HG02852 (cell line): ENCODE data around the gene PPM1E.
"Not testable (repeated sequence)": the region's sequence is repeated elsewhere in the genome, so short reads cannot be mapped to it uniquely, and the experiment has no call there.

Source experiments
- ATAC-seq: cut with Tn5 transposase; IDR thresholded peaks from one replicate; pipeline ENCODE4 v1.9.1; 2021; ENCODE audit warnings: mild to moderate bottlenecking, moderate library complexity; ENCODE audit not compliant: unreplicated experiment

Gene PPM1E

GRCh38 chr17:58778482-58778881 is 22.8 kb downstream of the PPM1E start:
- not testable (repeated sequence) for ATAC-seq

- ATAC-seq, result no peak
Measured at GRCh38 chr17:58779446-58779845, 23.8 kb downstream of the PPM1E start.

- no peak for ATAC-seq
Measured at GRCh38 chr17:58783380-58783779, 27.7 kb downstream of the PPM1E start.

- ATAC-seq, result no peak
Measured at GRCh38 chr17:58785097-58785496, 29.4 kb downstream of the PPM1E start.

GRCh38 chr17:58786586-58787295 is 31.1 kb downstream of the PPM1E start:
- no peak for ATAC-seq

GRCh38 chr17:58788199-58788598 is 32.5 kb downstream of the PPM1E start:
- ATAC-seq, result no peak

- ATAC-seq, result no peak
Measured at GRCh38 chr17:58789160-58789559, 33.5 kb downstream of the PPM1E start.

- ATAC-seq, result no peak
Measured at GRCh38 chr17:58789831-58790230, 34.2 kb downstream of the PPM1E start.

- not testable (repeated sequence) for ATAC-seq
Measured at GRCh38 chr17:58794508-58794907, 38.9 kb downstream of the PPM1E start.

GRCh38 chr17:58802188-58802587 is 46.5 kb downstream of the PPM1E start:
- ATAC-seq, result no peak

GRCh38 chr17:58806046-58806445 is 50.4 kb downstream of the PPM1E start:
- no peak for ATAC-seq

- ATAC-seq, result no peak
Measured at GRCh38 chr17:58808609-58809563, 53.2 kb downstream of the PPM1E start.

- ATAC-seq, result no peak
Measured at GRCh38 chr17:58809564-58809936, 53.9 kb downstream of the PPM1E start.

GRCh38 chr17:58811290-58811689 is 55.6 kb downstream of the PPM1E start:
- no peak for ATAC-seq

GRCh38 chr17:58813712-58814111 is 58.1 kb downstream of the PPM1E start:
- ATAC-seq, result no peak

GRCh38 chr17:58818654-58819053 is 63.0 kb downstream of the PPM1E start:
- no peak for ATAC-seq

- ATAC-seq, result no peak
Measured at GRCh38 chr17:58822148-58823050, 66.7 kb downstream of the PPM1E start.

- ATAC-seq, result no peak
Measured at GRCh38 chr17:58823051-58823525, 67.4 kb downstream of the PPM1E start.

GRCh38 chr17:58829172-58829637 is 73.6 kb downstream of the PPM1E start:
- no peak for ATAC-seq

GRCh38 chr17:58831780-58832179 is 76.1 kb downstream of the PPM1E start:
- ATAC-seq, result no peak

GRCh38 chr17:58832514-58832913 is 76.9 kb downstream of the PPM1E start:
- no peak for ATAC-seq
